Keratinocyte (primary cell): ENCODE results near the gene PHLDB3. TPM values are rescaled to one million over a fixed set of nuclear protein-coding genes. Genes with fewer than 3 reads are reported as not detected.
A peak's percentile ranks its signal among the peaks of the same experiment; 100 is the strongest.

ENCODE experiments used
- DNase-seq: peaks from one replicate; pipeline ENCODE4 v3.0.0-alpha.2; 2011; ENCODE audit warnings: low read depth, missing footprints, low spot score
- FAIRE-seq: peaks from 2 replicates; lab custom pipeline; 2011; peaks lifted over from hg19 to GRCh38; lab: Jason Lieb, UNC
- H2AFZ ChIP-seq: 2 replicates; pipeline ENCODE4 v1.6.0; 2012; ENCODE audit warnings: low read length, control low read depth, inconsistent platforms; ENCODE audit not compliant: control insufficient read depth
- H3K27ac ChIP-seq: 2 replicates; pipeline ENCODE4 v1.5.1; 2011; ENCODE audit warnings: low read length; ENCODE audit not compliant: control insufficient read depth, insufficient read depth
- H3K27me3 ChIP-seq: 3 replicates; pipeline ENCODE4 v1.6.0; 2011; ENCODE audit warnings: low read length; ENCODE audit not compliant: control insufficient read depth, insufficient read depth; ENCODE audit errors: extremely low read depth
- H3K36me3 ChIP-seq, 2 experiments: 2 replicates in 1 of 2; 3 replicates in 1 of 2; pipeline ENCODE4 v1.5.1; 2011; ENCODE audit warnings: low read length in 2 of 2, mild to moderate bottlenecking in 1 of 2; ENCODE audit not compliant: control insufficient read depth in 2 of 2, insufficient read depth in 2 of 2; ENCODE audit errors: extremely low read depth in 1 of 2
- H3K4me1 ChIP-seq: 3 replicates; pipeline ENCODE4 v1.5.1; 2011; ENCODE audit warnings: low read length; ENCODE audit not compliant: control insufficient read depth, insufficient read depth; ENCODE audit errors: extremely low read depth
- H3K4me2 ChIP-seq: 3 replicates; pipeline ENCODE4 v1.6.0; 2011; ENCODE audit warnings: low read depth, low read length; ENCODE audit not compliant: control insufficient read depth, insufficient read depth; ENCODE audit errors: extremely low read depth
- H3K4me3 ChIP-seq, 3 experiments: fragments of 200-600 bp in 1 of 3; sonication (generic) in 1 of 3; 2 replicates in 2 of 3; 3 replicates in 1 of 3; pipeline ENCODE4 v1.5.1; 2011 to 2016; ENCODE audit warnings: low read length in 3 of 3, mild to moderate bottlenecking in 3 of 3, control low read depth in 2 of 3, inconsistent platforms in 1 of 3, low read depth in 1 of 3, mixed read lengths in 1 of 3, mixed run types in 1 of 3, moderate library complexity in 1 of 3; ENCODE audit not compliant: control insufficient read depth in 2 of 3, insufficient read depth in 2 of 3; ENCODE audit errors: extremely low read depth in 1 of 3
- H3K79me2 ChIP-seq: 2 replicates; pipeline ENCODE4 v1.6.0; 2012; ENCODE audit warnings: low read length; ENCODE audit not compliant: control insufficient read depth, insufficient read depth
- H3K9ac ChIP-seq: 3 replicates; pipeline ENCODE4 v1.6.0; 2011; ENCODE audit warnings: low read length; ENCODE audit not compliant: control insufficient read depth, insufficient read depth; ENCODE audit errors: extremely low read depth
- H3K9me1 ChIP-seq: 3 replicates; pipeline ENCODE4 v1.6.0; 2011; ENCODE audit warnings: low read length; ENCODE audit not compliant: control insufficient read depth, insufficient read depth; ENCODE audit errors: extremely low read depth
- H3K9me3 ChIP-seq: 2 replicates; pipeline ENCODE4 v1.5.1; 2012; ENCODE audit warnings: low read depth, low read length; ENCODE audit not compliant: control insufficient read depth
- H4K20me1 ChIP-seq: 3 replicates; pipeline ENCODE4 v1.6.0; 2011; ENCODE audit warnings: low read length; ENCODE audit not compliant: control insufficient read depth, insufficient read depth; ENCODE audit errors: extremely low read depth
- EZH2 ChIP-seq: IDR thresholded peaks from one replicate; pipeline ENCODE4 v1.6.1; 2012; ENCODE audit warnings: inconsistent platforms, mild to moderate bottlenecking, low read length, moderate library complexity
- dilution Hi-C: fragments of 300-500 bp; cut with MboI; formaldehyde crosslinking; loops from one replicate; pipeline ENCODE4 v1.7.0; 2020; ENCODE audit warnings: low sequenced_read_pairs; ENCODE audit not compliant: extremely low pct_ligation_motif_present
- polyA plus RNA-seq, 5 experiments: library from polyadenylated mRNA; depleted of rRNA in 3 of 5; stranded (reverse) in 3 of 5; stranded (forward) in 1 of 5; unstranded in 1 of 5; fragments of >200 nt; gene quantifications; 1 replicate in 1 of 5; 2 replicates in 3 of 5; 3 replicates in 1 of 5; pipeline versions ENCODE4 v1.2.1 to v1.2.3, GENCODE V29; 2011 to 2012; ENCODE audit warnings: missing spikeins in 2 of 5, low read depth in 1 of 5, low replicate concordance in 1 of 5
- TF ChIP-seq, protein P1 (sequence below), 3 experiments: IDR thresholded peaks in 1 of 3; conservative IDR thresholded peaks in 1 of 3; optimal IDR thresholded peaks in 1 of 3; 2 replicates in 2 of 3; 3 replicates in 1 of 3; pipeline versions ENCODE3 to v1.5.1; 2011; ENCODE audit warnings: low read length in 3 of 3, mild to moderate bottlenecking in 3 of 3, moderate library complexity in 2 of 3, control low read depth in 1 of 3, inconsistent platforms in 1 of 3; ENCODE audit not compliant: insufficient read depth in 2 of 3; ENCODE audit errors: extremely low read depth in 1 of 3

PHLDB3 gene
- polyA plus RNA-seq, 1 donor (not counting 4 experiments of a cell fraction or from before 2014, with no cell fraction given): 6.7 TPM

DNA sequence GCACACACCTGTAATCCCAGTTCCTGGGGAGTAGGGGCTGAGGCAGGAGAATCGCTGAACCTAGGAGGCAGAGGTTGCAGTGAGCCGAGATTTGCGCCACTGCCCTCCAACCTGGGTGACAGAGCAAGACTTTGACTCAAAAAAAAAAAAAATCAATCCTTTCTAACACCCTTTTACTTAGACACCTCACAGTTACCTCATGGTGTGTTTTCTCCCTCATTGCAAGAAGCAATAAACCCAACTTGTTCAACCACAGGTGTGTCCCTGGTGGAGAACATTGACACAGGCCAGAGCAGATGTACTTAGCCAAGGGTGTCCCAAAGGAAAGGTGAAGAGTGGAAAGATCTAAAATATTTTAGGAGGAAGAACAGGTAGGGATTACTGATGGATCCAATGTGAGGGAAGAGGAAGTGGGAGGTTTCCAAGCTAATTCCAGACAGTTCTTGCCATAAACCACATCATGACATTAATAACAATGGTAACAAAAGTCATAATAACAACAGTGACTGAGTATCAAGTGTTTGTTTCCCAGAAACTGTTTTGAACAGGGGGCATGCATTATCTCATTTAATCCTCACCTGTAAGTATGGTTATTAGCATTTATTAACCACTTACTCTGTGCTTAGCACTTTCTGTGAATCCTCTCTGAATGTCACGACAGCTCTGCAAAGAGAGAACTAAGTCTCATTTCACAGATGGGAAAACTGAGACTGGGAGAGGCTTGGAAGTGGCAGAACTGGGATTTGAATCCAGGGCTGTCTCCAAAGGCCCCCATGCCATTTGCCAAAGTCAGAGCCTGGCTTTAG is 36.0 kb downstream of the PHLDB3 start:
- TF ChIP-seq, protein P1, sequence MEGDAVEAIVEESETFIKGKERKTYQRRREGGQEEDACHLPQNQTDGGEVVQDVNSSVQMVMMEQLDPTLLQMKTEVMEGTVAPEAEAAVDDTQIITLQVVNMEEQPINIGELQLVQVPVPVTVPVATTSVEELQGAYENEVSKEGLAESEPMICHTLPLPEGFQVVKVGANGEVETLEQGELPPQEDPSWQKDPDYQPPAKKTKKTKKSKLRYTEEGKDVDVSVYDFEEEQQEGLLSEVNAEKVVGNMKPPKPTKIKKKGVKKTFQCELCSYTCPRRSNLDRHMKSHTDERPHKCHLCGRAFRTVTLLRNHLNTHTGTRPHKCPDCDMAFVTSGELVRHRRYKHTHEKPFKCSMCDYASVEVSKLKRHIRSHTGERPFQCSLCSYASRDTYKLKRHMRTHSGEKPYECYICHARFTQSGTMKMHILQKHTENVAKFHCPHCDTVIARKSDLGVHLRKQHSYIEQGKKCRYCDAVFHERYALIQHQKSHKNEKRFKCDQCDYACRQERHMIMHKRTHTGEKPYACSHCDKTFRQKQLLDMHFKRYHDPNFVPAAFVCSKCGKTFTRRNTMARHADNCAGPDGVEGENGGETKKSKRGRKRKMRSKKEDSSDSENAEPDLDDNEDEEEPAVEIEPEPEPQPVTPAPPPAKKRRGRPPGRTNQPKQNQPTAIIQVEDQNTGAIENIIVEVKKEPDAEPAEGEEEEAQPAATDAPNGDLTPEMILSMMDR (optimal IDR thresholded peaks at IDR 0.05 in 1 of 3, IDR thresholded peaks at IDR 0.05 in 1 of 3, conservative IDR thresholded peaks at IDR 0.05 in 1 of 3; ENCODE audit: extremely low read depth in 1 of 3, insufficient read depth in 2 of 3, low read length in 3 of 3): no peak
- TF ChIP-seq EZH2: no peak
- peaks cover 10% of the 10 kb centered on the region for H3K79me2 ChIP-seq
- peaks cover 52% of the 10 kb centered on the region for H3K4me1 ChIP-seq
- no peak overlapping the region for H2AFZ ChIP-seq
- no peak overlapping the region for H3K4me3 ChIP-seq
- H3K27ac ChIP-seq: peak overlapping the region; percentile 69
- DNase-seq: no peak
- dilution Hi-C loops: no loop called here
- H3K9me1 ChIP-seq: peaks cover 4% of the 10 kb centered on the region
- H3K36me3 ChIP-seq: peaks cover 0 to 2% of the 10 kb centered on the region in 2 experiments
- H3K9ac ChIP-seq: no peak overlapping the region
- peak; percentile 74 for FAIRE-seq
- H4K20me1 ChIP-seq: no peaks in the 10 kb centered on the region
- H3K27me3 ChIP-seq: no peaks in the 10 kb centered on the region
- H3K4me2 ChIP-seq: peak overlapping the region; percentile 74
- H3K9me3 ChIP-seq: no peaks in the 10 kb centered on the region

GRCh38 chr19:43467730-43468129 is 36.8 kb downstream of the PHLDB3 start:
- Histone ChIP-seq H3K4me3 (no peak overlapping the region), H3K4me2 (peak overlapping the region; percentile 74), H3K36me3 (peaks cover 0 to 3% of the 10 kb centered on the region in 2 experiments), H3K9me3 (no peaks in the 10 kb centered on the region), H3K27me3 (no peaks in the 10 kb centered on the region), H3K27ac (peak overlapping the region; percentile 69), H2AFZ (no peak overlapping the region), H3K79me2 (peaks cover 10% of the 10 kb centered on the region), H3K9ac (peak overlapping the region; percentile 37), H3K4me1 (peaks cover 56% of the 10 kb centered on the region), H4K20me1 (no peaks in the 10 kb centered on the region), H3K9me1 (peaks cover 4% of the 10 kb centered on the region)
- dilution Hi-C loops: no loop called here
- FAIRE-seq: no peak
- TF ChIP-seq EZH2: no peak
- no peak for DNase-seq
